ENCODE results near the gene PCED1B. TPM values are rescaled to one million over a fixed set of nuclear protein-coding genes. Genes with fewer than 3 reads are reported as not detected.
A peak's percentile ranks its signal among the peaks of the same experiment; 100 is the strongest.

Gene PCED1B
- total and polyA plus RNA-seq, 2 donors from 2014 or later, result 2.8 to 9.2 TPM

DNA sequence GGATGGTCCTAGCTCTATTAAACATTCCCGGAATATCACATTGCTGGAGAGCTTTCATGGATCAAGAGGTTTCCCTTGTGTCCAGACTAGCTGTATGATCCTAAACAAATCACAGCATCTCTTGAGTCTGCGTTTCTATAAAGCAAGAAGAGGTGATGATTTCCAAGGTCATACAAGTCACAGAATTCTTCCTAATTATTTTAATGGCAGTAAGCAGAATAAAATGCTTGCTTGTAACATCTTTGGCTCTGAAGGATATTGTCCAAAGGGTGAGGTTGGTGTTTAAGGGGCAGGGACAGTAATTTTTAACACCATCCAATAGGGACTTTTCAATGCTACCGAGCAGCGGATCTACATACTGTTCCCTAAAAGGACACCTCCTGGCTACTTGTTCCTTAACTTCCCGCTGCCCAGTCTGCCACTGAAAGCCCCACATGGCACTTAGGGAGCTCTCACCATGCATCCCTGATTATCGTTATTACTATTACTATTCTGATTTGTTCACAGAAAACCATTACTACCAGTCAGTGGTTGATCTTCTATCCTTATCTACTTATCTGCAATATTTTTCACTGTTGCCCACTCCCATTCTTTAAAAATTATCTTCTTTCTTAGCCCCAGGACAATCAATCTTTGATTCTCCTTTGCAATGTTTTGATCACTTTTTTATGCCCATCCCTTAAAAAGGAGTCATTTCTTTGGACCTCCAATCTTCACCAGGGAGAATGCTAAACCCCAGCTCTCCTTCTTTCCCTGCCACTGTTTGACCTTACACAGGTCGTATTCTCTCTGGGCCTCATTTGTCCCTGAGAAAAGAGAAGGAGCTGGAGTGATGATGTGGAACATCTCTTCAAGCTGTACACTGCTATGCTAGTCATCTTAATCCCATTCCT, 4.0 kb upstream of the PCED1B start:
- no peak for FAIRE-seq
- Histone ChIP-seq H3K4me1 (ENCODE audit: control insufficient read depth in 2 of 3, insufficient read depth in 2 of 3, low read depth in 1 of 3, low read length in 3 of 3) (peaks cover 0 to 8% (median 0%) of the 10 kb centered on the region in 3 donors), H3K9me3 (ENCODE audit: control insufficient read depth in 2 of 3, insufficient read depth in 1 of 3, low read length in 3 of 3) (no peaks in the 10 kb centered on the region), H3K9ac (ENCODE audit: low read length in 3 of 3) (no peak overlapping the region), H3K27me3 (ENCODE audit: control insufficient read depth, insufficient read depth, low read length) (no peaks in the 10 kb centered on the region), H3K4me3 (ENCODE audit: low read length in 3 of 3) (no peak overlapping the region), H3K36me3 (ENCODE audit: control insufficient read depth in 2 of 3, insufficient read depth in 3 of 3, low read length in 3 of 3) (peaks cover 0 to 2% (median 0%) of the 10 kb centered on the region in 3 donors), H3K27ac (ENCODE audit: low read depth in 2 of 2, low read length in 2 of 2) (no peak overlapping the region)
- TF ChIP-seq, protein P1, sequence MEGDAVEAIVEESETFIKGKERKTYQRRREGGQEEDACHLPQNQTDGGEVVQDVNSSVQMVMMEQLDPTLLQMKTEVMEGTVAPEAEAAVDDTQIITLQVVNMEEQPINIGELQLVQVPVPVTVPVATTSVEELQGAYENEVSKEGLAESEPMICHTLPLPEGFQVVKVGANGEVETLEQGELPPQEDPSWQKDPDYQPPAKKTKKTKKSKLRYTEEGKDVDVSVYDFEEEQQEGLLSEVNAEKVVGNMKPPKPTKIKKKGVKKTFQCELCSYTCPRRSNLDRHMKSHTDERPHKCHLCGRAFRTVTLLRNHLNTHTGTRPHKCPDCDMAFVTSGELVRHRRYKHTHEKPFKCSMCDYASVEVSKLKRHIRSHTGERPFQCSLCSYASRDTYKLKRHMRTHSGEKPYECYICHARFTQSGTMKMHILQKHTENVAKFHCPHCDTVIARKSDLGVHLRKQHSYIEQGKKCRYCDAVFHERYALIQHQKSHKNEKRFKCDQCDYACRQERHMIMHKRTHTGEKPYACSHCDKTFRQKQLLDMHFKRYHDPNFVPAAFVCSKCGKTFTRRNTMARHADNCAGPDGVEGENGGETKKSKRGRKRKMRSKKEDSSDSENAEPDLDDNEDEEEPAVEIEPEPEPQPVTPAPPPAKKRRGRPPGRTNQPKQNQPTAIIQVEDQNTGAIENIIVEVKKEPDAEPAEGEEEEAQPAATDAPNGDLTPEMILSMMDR (IDR thresholded peaks at IDR 0.05; ENCODE audit: borderline replicate concordance, extremely low read depth, insufficient read depth), result no peak
- DNase-seq, result no peak
- intact Hi-C loops (cut with DNase I), result no loop called here

DNA sequence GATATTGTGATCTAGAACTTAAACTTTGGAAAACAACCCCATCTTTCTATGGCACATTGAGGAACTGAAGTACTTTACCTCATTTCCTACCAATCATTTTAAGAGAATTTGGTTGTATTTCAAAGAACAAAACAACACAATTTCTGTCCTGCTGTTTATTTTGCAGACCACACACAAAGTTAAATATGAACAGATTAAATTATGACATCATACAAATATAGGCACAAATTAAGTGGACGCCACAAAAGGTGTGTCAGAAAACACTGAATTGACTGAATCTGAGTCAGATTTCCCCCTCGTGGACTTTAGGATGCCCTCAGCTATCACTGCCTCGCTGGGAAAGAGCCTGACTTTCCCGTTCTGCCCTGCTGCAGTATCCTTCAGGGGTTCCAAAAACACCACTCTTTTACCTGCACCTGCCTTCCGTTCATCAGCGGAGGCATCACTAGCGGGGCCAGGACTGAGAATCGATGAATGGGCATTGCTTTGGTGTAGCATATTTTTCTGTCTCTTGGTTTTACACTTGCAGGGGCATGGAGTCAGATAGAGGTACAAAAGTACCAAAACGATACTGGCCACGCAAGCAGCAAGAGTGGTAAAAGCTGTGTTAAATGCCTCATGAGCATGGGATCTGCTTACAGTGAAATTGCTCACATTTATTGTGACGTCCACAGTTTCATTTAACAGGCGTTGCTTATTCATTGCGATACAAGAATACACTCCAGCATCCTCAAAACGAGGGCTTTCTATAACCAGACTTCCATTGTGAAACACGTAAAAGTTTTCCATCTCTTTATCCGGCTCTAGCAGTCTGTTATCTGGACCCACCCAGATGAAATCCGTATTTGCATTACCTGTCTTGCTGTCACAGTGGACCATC, 2.0 kb upstream of the PCED1B start:
- intact Hi-C loops (cut with DNase I), result no loop called here
- peak overlapping the region in 1 of 3 donors; percentile 65 for H3K4me3 ChIP-seq (ENCODE audit: low read length in 3 of 3)
- H3K9me3 ChIP-seq (ENCODE audit: control insufficient read depth in 2 of 3, insufficient read depth in 1 of 3, low read length in 3 of 3), result no peaks in the 10 kb centered on the region
- H3K27ac ChIP-seq (ENCODE audit: low read depth in 2 of 2, low read length in 2 of 2), result no peak overlapping the region
- no peak for DNase-seq
- no peak for FAIRE-seq
- H3K27me3 ChIP-seq (ENCODE audit: control insufficient read depth, insufficient read depth, low read length), result no peaks in the 10 kb centered on the region
- H3K36me3 ChIP-seq (ENCODE audit: control insufficient read depth in 2 of 3, insufficient read depth in 3 of 3, low read length in 3 of 3), result peaks cover 0 to 2% (median 0%) of the 10 kb centered on the region in 3 donors
- H3K9ac ChIP-seq (ENCODE audit: low read length in 3 of 3), result no peak overlapping the region
- H3K4me1 ChIP-seq (ENCODE audit: control insufficient read depth in 2 of 3, insufficient read depth in 2 of 3, low read depth in 1 of 3, low read length in 3 of 3), result peaks cover 0 to 8% (median 0%) of the 10 kb centered on the region in 3 donors
- TF ChIP-seq, protein P1 (IDR thresholded peaks at IDR 0.05; ENCODE audit: borderline replicate concordance, extremely low read depth, insufficient read depth), result no peak

DNA sequence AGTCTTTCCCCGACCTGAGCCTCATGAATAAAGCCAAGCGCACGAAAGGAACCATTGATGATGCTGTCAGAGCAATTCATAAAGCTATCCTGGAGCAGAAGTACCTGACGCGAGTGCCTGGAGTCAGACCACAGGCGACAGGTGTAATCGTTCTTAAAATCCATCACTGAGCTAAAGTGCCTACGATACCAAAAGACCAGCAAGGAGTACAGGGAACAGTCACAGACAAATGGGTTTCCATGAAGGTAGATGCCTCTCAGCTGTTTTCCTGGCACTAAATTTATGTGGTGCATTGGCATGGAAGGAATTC, 1.4 kb upstream of the PCED1B start:
- Histone ChIP-seq H3K4me3 (ENCODE audit: low read length in 3 of 3) (peak overlapping the region in 1 of 3 donors; percentile 65), H3K27me3 (ENCODE audit: control insufficient read depth, insufficient read depth, low read length) (no peaks in the 10 kb centered on the region), H3K4me1 (ENCODE audit: control insufficient read depth in 2 of 3, insufficient read depth in 2 of 3, low read depth in 1 of 3, low read length in 3 of 3) (peaks cover 0 to 8% (median 0%) of the 10 kb centered on the region in 3 donors), H3K36me3 (ENCODE audit: control insufficient read depth in 2 of 3, insufficient read depth in 3 of 3, low read length in 3 of 3) (peaks cover 0 to 2% (median 0%) of the 10 kb centered on the region in 3 donors), H3K27ac (ENCODE audit: low read depth in 2 of 2, low read length in 2 of 2) (no peak overlapping the region), H3K9me3 (ENCODE audit: control insufficient read depth in 2 of 3, insufficient read depth in 1 of 3, low read length in 3 of 3) (no peaks in the 10 kb centered on the region), H3K9ac (ENCODE audit: low read length in 3 of 3) (peak overlapping the region in 1 of 3 donors; percentile 13)
- DNase-seq (no peak), FAIRE-seq (no peak)
- TF ChIP-seq, protein P1 (IDR thresholded peaks at IDR 0.05; ENCODE audit: borderline replicate concordance, extremely low read depth, insufficient read depth), result no peak
- intact Hi-C loops (cut with DNase I), result no loop called here
